Stomach (tissue), 4 donors: ENCODE data around the gene FAS.

Source experiments
- EP300 ChIP-seq: sonication (generic); formaldehyde crosslinking; IDR thresholded peaks from one replicate; pipeline ENCODE4 v1.6.1; 2017; ENCODE audit warnings: antibody characterized with exemption
- POLR2A ChIP-seq, 4 donors: fragments of 450-650 bp; IDR thresholded peaks; one replicate each; pipeline ENCODE4 v1.6.1; 2016; ENCODE audit warnings: antibody characterized with exemption in 4 of 4, control low read depth in 2 of 4, mild to moderate bottlenecking in 1 of 4, moderate library complexity in 1 of 4
- POLR2AphosphoS5 ChIP-seq, 3 donors: sonication (generic); formaldehyde crosslinking; IDR thresholded peaks; one replicate each; pipeline ENCODE4 v1.6.1; 2016; ENCODE audit warnings: antibody characterized with exemption in 3 of 3
- TF ChIP-seq, protein P1 (sequence below), 7 experiments: fragments of 450-650 bp in 4 of 7; fragments of 200-600 bp in 3 of 7; sonication (generic) in 3 of 7; IDR thresholded peaks; one replicate each; pipeline ENCODE4 v1.5.1; 2016 to 2019; ENCODE audit warnings: antibody characterized with exemption in 7 of 7, control low read depth in 2 of 7, mild to moderate bottlenecking in 1 of 7

GRCh38 chr10:88991899-88992320 is 1.3 kb downstream of the FAS start:
- no peak for TF ChIP-seq POLR2A (IDR thresholded peaks at IDR 0.05)
- no peak for TF ChIP-seq EP300
- TF ChIP-seq, protein P1, sequence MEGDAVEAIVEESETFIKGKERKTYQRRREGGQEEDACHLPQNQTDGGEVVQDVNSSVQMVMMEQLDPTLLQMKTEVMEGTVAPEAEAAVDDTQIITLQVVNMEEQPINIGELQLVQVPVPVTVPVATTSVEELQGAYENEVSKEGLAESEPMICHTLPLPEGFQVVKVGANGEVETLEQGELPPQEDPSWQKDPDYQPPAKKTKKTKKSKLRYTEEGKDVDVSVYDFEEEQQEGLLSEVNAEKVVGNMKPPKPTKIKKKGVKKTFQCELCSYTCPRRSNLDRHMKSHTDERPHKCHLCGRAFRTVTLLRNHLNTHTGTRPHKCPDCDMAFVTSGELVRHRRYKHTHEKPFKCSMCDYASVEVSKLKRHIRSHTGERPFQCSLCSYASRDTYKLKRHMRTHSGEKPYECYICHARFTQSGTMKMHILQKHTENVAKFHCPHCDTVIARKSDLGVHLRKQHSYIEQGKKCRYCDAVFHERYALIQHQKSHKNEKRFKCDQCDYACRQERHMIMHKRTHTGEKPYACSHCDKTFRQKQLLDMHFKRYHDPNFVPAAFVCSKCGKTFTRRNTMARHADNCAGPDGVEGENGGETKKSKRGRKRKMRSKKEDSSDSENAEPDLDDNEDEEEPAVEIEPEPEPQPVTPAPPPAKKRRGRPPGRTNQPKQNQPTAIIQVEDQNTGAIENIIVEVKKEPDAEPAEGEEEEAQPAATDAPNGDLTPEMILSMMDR (IDR thresholded peaks at IDR 0.05), result no peak
- TF ChIP-seq POLR2AphosphoS5 (IDR thresholded peaks at IDR 0.05), result no peak
